ENCODE results near the gene MTHFD2L.
A peak's percentile ranks its signal among the peaks of the same experiment; 100 is the strongest.
"Not testable (repeated sequence)": the region's sequence is repeated elsewhere in the genome, so short reads cannot be mapped to it uniquely, and the experiment has no call there.

MTHFD2L gene

DNA sequence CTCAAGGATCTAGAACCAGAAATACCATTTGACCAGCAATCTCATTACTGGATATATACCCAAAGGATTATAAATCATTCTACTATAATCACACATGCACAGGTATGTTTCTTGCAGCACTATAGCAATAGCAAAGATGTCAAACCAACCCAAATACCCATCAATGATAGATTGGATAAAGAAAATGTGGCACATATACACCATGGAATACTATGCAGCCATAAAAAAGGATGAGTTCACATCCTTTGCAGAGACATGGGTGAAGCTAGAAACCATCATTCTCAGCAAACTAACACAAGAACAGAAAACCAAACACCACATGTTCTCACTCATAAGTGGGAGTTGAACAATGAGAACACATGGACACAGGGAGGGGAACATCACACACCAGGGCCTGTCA, 25.7 kb upstream of the MTHFD2L start:
- not testable (repeated sequence) for DNase-seq
- intact Hi-C loops (cut with DNase I): loop anchor here (2.0 to 10.0 kb wide), 2 partner anchors 469 to 537 kb away; no protein-coding TSS in a partner anchor

DNA sequence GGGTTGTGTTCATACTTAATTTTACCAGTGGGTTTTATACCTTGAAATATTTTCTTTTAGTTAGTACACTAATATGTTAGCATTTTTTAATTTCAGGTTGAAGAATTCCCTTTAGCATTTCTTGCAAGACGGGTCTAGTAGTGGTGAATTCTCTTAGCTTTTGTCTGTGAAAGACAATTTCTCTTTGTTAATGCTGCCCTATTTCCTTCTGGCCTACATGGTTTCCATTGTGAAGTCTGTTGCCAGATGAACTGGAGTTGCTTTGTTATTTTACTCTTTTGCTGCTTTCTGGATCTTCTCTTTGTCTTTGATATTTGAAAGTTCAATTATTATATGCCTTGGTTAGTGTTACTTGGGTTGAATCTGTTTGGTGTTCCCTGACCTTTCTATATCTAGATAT, 25.0 kb upstream of the MTHFD2L start:
- intact Hi-C loops (cut with DNase I): loop anchor here (2.0 to 10.0 kb wide), 2 partner anchors 470 to 538 kb away; no protein-coding TSS in a partner anchor
- no peak for DNase-seq

DNA sequence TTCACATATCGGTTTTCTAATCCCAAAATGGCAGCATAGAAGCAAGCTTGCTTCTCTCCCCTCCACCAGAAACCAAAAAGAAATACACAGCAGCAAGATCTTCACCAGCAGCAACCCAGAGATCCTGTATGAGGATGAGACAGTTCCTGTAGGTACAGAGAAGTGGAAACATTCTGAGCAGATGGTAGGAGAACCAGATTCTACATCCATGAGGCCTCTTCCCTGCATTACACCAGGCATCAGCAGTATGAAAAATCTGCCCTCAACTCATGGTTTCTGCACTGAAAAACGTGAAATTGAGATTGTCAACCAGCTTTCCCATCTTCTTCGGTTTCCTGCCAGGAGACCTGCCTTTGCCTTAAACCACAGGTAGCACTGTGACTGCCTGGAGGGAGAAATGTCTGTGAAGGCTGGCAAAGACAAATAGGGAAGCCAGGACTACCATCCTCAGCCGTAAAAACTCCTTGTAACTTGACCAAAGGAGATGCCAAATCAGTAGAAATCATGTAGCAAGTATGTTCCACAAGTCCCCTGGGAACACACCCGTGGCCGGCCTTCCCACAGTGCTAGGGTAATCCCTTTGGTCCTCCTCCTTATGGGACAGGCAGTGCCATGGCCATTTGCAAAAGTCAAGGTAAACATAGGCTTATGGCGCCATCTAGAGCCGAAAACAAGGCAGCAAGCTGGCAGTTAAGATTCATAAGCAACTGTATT, 24.0 kb upstream of the MTHFD2L start:
- intact Hi-C loops (cut with DNase I): loop anchor here (2.0 to 10.0 kb wide), 3 partner anchors 403 to 539 kb away; no protein-coding TSS in a partner anchor
- DNase-seq: peak; percentile 19 to 90 (median 68)

DNA sequence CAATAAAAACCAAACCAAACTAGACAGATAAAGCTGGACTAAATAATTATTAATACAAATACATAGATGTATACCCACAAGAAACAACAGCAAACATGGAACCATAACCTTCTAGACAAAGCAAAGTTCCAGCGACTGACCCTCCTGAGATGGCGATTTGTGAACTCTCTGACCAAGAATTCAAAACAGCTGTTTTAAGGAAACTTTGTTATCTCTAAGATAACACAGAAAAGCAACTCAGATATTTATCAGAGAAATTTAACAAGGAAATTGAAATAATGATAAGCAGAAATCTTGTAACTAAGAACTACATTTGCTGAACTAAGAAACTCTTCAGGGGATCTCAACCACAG, 23.4 kb upstream of the MTHFD2L start:
- intact Hi-C loops (cut with DNase I): loop anchor here (2.0 to 10.0 kb wide), 2 partner anchors 404 to 540 kb away; no protein-coding TSS in a partner anchor

DNA sequence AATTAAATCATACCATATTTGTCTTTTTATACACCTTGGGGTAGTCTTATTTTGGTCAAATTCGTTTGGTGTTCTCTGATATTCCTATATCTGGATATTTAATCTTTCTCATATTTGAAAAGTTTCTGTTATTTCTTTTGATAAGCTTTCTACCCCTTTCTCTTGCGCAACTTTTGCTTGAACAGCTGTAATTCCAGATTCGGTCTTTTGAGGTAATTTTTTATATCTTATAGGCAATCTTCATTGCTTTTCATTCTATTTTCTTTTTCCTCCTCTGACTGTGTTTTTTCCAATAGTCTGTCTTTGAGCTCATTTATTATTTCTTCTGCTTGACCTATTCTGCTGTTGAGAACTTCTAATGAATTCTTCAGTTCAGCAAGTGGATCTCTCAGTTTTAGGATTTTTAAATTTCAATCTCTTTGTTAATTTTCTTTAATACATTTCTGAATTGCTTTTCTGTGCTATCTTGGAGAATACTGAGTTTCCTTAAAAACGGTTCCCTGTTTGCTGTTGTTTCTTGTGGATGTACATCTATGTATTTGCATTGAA, 11.3 kb upstream of the MTHFD2L start:
- no peak for DNase-seq
- intact Hi-C loops (cut with DNase I): no loop called here

More for the DNA sequence above, 23.4 kb upstream of the MTHFD2L start:
- DNase-seq: no peak

DNA sequence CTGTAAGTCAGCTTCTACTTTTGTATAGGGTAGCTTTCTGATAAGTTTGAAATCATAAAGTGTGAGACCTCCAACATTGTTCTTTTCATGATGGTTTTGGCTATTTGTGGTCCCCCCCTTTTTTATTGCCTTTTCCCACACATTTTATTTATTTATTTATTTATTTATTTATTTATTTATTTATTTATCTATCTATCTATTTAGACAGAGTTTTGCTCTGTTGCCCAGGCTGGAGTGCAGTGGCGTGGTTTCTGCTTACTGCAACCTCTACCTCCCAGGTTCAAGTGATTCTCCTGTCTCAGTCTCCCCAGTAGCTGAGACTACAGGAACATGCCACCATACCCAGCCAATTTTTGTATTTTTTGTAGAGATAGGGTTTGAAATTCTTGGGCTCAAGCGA, 9.7 kb upstream of the MTHFD2L start:
- intact Hi-C loops (cut with DNase I): no loop called here
- peak in 1 of 10 donors; percentile 59 for DNase-seq

DNA sequence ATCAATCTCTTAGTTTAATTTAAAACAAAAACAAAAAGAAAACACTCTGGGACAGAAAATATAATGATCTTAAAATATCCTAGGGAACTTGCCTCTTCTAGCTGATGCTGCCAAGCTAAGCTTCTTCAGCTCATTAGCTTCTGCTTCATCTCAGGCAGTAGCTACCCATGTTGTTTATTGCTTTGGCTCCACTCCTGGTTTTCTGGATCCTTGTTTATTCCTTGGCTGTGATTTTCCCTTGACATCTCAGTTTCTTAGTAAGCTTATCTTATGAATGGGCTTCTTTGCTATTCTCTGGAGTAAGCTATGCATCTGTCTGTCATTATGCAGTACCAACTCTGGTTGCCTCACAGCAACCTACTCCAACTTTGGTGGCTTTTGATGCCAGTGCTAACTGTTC, 5.1 kb upstream of the MTHFD2L start:
- intact Hi-C loops (cut with DNase I): no loop called here
- DNase-seq: no peak

DNA sequence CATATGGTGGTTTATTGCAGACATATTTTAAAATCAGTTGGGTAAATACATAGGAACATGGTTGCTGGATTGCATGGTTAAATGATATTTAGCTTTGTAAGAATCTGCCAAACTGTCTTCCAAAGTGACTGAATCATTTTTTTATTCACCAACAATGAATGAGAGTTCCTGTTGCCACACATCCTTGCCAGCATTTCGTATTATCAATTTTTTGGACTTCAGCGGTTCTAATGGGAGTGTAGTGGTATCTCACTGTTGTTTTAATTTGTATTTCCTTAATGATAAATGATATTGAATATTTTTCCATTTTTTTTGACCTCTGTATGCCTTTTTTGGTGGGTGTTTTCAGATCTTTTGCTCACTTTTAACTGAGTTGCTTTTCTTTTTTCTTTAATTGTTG, 1.4 kb upstream of the MTHFD2L start:
- intact Hi-C loops (cut with DNase I): no loop called here
- DNase-seq: no peak

DNA sequence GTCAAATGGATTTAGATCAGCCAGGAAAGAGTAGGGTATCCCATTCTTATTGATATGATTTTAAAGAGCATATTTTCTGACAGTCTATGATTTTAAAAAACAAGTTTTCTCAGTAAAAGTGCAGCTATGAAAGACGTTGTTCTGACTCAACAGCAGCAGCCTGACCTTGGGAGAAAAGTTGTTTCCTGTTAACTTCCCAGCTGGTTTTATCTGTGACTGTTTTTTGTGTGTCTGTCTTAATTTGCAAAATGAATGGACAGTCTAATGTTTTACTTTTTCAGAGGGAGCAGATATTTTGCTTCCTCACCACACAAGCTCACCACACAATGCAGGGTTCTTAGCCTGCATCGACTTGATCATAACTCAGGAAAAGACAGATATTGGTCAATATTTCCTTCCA, 764 bp upstream of the MTHFD2L start:
- intact Hi-C loops (cut with DNase I): no loop called here
- no peak for DNase-seq

DNA sequence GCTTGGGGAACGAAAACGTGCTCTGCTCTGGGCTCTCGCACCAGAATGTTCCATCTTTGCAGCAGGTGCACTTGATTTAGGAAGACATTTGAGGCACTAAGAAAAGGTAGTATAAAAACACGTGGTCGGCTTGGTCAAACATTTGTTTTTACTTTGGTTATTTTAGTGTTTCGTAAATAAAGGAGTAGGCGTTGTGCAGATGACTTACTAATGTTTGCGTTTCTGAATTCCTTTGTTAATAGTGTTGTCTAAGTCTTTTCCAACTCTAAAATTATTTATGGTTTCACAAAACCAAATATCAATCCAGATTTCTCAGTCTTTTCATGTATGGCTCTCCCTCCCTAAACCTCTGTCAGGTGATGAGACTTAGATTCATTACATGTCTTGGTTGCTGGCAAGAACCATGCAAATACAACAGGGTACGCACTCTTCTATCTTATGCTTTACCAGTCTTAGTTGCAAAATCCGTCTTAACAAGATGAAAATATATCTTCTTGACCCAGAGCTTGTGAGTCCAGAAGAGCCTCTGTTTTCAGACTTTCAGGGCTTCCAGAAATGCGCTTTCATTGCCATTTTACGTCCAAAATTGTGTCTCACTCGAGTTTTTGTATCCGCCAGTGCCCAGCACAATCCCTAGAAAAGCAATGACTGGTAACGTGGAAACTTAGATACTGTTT, 686 bp downstream of the MTHFD2L start:
- DNase-seq: no peak
- intact Hi-C loops (cut with DNase I): no loop called here

DNA sequence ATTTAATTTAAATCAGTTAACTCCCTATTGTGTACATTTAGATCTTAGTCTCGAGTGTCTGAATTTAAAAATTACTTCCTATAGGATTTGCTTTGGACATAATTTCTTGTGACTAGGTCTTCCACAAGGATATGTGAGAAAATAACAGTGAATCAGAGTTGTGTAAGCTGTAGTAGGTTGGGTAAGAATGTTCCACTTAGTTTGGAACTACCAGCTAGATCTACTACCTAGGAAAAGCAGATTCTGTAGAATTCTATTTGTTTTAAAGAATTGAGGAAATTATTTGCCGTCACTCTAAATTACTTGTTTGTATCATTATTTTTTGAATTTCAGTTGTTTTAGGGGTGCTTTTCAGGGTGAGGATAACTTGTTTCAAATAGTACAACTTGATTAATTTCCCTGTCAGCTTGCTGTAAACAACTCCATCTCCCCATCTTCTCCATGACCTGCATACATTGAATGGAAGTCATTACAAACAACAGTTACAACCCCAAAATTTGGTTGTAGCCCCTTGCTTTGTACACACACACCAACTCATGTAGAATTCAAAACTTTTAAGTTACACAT, 1.3 kb downstream of the MTHFD2L start:
- no peak for DNase-seq
- intact Hi-C loops (cut with DNase I): no loop called here

DNA sequence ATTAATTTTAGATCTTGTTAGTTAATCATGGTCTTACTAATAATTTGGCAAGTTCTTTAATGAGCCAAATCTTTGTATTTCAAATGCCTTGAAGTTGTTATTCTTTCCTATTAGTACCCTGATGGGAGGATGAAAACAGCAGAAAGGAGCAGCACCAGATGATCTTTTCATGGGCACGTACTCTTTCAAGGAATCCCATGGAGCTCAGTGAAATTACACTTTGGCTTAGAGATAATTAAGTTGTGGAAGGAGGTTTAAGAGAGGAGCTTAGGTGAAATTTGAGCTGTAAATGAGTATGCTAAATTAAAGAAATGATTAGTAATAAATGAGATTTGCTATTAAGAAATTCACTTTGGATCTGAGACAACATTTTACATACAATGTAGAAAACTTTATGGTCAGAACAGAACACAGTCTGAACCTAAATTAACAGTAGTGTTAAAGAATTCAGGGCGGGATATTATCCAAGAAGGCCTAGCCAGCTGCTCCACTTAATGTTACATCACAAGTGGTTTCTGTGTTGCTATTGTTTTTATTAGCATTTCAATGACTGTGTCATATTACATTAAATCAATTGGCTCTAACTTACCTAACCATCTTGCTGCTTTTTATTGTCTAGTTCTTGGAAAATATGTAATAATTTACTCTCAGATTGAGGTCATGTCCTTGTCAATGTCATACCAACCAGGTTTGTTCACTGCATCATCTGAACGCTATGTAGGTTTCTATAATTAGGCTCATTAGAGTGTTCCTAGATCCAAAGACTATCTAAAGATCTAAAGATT, 3.9 kb downstream of the MTHFD2L start:
- intact Hi-C loops (cut with DNase I): no loop called here
- no peak for DNase-seq

DNA sequence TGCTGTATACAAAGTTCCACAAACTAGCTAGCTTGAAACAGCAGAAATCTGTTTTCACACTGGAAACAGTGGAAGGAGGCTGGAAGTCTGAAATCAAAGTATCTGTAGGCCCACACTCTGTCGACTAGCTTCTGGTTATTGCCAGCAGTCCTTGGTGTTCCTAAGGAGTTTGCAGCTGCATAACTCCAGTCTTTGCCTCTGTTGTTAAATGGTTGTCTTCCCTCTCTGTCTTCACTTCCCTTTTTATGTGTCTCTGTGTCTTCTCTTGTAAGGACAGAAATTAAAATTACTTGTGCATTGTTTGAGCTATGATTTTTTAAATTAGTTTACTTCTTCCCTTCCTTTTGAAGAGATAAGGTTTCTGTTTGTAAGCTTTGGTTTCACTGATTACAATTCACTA, 8.2 kb downstream of the MTHFD2L start:
- intact Hi-C loops (cut with DNase I): no loop called here

DNA sequence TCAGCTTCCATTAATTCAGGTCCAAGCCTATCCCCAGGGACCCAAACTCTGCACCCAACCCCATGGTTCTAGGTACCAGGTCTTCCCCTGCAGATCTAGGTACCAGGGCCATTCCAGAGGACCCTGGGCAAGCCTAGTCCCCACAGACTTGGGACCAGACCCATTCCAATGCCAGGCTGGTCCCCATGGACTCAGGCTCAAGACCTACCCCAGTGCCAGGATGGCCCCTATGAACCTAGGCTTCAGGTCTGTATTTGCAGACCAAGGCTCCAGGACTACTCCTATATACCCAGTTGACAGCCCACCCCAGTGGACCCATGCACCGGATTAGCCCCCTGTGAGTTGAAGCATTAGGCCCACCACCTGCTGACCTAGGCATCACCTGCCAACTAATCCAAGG, 8.9 kb downstream of the MTHFD2L start:
- intact Hi-C loops (cut with DNase I): no loop called here
- DNase-seq: peak in 1 of 10 donors; percentile 65

More for the DNA sequence above, 8.2 kb downstream of the MTHFD2L start:
- no peak for DNase-seq

DNA sequence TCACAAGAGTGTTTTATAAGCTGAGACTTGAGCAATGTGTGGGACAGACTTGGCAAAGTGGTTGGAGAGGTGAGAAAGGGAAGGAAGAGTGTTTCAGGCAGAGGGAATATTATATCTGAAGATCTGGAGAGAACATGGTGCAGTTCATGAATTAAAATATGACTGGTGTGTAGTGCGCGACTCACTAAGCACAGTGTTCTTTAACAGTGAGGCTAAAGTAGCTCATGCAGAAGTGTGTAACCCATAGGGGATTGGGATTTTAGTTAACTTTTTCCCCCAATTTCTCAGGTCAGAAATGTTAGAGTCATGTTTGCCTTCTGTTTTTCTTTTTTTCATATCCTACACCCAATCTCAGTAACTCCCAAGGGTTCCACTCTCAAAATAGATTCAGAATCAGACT, 9.7 kb downstream of the MTHFD2L start:
- intact Hi-C loops (cut with DNase I): no loop called here
- DNase-seq: no peak

DNA sequence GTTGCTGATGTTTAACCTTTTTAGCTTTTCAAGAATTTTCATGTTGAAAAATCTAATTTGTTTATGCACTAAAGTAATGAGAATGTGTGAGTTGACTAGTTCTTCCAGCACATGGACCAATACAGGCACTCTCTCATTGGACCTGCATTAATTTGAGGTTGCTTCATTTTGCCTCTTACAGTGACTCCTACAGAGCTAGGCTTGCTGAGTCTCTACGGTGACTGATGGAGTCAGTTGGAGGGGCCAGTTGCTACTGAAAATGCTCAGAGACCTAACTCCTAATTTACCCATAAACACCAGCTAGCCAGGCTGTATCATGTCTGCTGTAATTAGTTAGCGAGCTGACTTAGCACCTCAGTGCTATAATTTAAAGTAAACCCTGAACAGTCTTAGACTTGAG, 10.9 kb downstream of the MTHFD2L start:
- DNase-seq: no peak
- intact Hi-C loops (cut with DNase I): no loop called here

DNA sequence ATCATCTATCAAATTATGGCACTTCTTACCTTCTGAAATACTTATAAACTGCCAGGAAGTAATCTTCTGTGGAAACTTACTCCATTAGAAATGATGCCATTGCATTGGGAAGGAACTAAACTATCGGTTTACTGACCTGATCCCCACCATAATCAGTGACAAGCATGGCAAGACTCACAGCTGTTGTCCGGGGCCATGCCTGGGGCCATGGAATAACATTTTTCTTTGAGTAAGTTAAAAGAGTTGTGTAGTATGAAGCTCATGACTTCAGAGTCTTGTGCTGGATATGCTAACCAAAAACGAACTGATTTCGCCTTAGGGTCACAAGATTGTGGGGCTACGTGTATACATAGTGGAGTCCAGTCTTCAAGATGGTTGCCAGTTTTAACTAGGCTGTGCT, 15.4 kb downstream of the MTHFD2L start:
- no peak for DNase-seq
- intact Hi-C loops (cut with DNase I): no loop called here

DNA sequence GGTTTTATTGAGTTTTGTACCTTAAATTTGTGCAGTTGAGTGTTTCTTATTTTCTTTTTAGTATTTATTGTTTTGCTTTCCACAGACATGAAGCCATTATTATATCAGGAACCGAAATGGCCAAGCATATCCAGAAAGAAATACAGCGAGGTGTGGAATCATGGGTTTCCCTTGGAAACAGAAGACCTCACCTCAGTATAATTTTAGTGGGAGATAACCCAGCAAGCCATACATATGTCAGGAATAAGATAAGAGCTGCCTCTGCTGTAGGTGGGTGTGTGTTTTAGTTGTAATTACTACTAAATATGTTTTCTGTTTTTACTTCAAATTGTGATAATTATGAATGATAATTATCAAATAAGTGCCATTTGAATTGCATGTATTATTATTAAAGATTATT, 16.5 kb downstream of the MTHFD2L start:
- DNase-seq: no peak

DNA sequence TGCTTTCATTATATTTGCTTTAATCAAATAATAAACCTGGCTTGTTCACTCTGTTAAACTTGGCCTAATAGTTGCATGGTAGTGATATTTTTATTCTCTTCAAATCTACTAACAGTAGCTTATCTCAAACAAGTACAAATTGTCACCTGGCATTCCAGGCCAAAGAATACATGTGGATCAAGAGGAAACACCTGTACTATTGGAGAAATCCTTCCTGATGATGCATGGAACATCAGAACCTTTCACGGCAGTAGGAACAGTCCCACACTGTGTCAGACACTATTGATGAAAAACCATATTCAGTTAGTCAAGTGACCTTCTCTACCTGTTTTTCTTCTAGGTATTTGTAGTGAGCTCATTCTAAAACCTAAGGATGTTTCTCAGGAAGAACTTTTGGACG, 17.0 kb downstream of the MTHFD2L start:
- intact Hi-C loops (cut with DNase I): no loop called here
- no peak for DNase-seq

More for the DNA sequence above, 16.5 kb downstream of the MTHFD2L start:
- intact Hi-C loops (cut with DNase I): no loop called here

DNA sequence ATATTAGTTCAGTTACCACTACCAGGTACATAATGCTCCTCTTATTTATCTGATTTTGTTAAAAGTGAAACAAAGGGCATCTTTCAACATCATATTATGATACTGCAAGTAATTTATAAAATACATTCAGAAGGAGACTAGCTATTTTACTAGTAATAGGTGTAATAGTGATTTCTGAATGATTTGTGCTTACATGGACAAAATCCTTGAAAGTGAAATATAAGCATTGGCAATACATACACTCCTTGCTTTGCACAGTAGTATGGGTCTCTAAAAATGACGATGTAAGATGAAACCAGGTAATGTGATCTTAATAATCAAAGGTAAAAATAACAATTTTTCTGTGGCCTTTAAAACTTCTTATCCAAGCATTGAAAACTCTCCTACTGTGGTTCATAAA, 17.5 kb downstream of the MTHFD2L start:
- intact Hi-C loops (cut with DNase I): no loop called here
- no peak for DNase-seq

DNA sequence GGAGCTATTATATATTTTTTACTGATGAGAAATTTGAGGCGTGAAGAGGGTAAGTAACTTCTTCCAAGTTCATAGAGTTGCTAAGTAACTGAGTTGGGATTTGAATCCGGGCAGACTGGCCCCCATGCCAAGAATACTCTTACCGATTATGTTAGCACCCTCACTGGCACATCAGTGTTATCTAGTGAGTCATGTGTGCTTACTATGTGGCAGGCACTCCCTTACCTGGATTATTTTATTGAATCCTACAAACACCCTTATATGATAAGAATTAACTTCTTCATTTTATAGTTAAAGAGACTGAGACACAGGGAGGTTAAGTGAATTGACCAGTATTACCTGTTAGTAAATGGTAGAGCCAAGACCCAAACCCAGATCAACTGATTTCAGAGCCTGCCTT, 20.9 kb downstream of the MTHFD2L start:
- intact Hi-C loops (cut with DNase I): no loop called here
- no peak for DNase-seq

Measured in posterior cingulate gyrus (tissue), 11 donors.